ENCODE results near the gene IFITM5.
"Not testable (repeated sequence)": the region's sequence is repeated elsewhere in the genome, so short reads cannot be mapped to it uniquely, and the experiment has no call there.

The IFITM5 gene

DNA sequence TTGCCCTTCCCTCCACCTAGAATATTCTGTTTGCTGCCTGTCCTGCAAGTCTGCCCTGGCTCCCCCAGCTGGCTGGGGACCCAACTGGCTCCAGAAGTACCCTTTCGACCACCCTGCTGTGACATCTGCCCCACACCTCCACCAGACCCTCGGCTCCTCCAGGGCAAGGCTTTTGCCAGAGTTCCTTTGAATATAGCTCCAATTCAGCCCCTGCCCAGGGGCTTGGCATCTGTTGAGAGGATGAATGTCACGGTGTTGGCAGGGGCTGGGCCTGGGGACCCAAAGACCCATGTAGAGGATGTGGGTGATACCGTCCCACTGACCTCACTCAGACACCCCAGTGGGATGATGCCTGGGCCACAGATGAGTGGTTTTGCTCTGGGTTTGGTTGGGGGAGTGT lies 17.2 kb downstream of the IFITM5 start:
- no peak for DNase-seq

GRCh38 chr11:281486-282161 lies 17.7 kb downstream of the IFITM5 start:
- DNase-seq, result no peak

DNA sequence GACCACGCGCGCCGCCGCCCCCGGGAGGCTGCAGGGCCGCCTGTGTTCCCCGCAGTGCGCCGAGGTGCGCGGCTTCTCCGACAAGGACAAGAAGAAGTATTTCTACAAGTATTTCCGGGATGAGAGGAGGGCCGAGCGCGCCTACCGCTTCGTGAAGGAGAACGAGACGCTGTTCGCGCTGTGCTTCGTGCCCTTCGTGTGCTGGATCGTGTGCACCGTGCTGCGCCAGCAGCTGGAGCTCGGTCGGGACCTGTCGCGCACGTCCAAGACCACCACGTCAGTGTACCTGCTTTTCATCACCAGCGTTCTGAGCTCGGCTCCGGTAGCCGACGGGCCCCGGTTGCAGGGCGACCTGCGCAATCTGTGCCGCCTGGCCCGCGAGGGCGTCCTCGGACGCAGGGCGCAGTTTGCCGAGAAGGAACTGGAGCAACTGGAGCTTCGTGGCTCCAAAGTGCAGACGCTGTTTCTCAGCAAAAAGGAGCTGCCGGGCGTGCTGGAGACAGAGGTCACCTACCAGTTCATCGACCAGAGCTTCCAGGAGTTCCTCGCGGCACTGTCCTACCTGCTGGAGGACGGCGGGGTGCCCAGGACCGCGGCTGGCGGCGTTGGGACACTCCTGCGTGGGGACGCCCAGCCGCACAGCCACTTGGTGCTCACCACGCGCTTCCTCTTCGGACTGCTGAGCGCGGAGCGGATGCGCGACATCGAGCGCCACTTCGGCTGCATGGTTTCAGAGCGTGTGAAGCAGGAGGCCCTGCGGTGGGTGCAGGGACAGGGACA lies 18.4 kb downstream of the IFITM5 start:
- DNase-seq, result no peak

DNA sequence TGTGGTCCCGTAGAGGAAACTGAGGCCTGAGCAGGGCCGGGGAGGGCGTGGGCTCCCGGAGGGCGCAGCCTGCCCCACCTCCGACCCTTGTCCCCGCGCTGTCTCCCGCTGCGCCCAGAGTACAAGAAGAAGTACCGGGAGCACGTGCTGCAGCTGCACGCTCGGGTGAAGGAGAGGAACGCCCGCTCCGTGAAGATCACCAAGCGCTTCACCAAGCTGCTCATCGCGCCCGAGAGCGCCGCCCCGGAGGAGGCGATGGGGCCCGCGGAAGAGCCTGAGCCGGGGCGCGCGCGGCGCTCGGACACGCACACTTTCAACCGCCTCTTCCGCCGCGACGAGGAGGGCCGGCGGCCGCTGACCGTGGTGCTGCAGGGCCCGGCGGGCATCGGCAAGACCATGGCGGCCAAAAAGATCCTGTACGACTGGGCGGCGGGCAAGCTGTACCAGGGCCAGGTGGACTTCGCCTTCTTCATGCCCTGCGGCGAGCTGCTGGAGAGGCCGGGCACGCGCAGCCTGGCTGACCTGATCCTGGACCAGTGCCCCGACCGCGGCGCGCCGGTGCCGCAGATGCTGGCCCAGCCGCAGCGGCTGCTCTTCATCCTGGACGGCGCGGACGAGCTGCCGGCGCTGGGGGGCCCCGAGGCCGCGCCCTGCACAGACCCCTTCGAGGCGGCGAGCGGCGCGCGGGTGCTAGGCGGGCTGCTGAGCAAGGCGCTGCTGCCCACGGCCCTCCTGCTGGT lies 19.2 kb downstream of the IFITM5 start:
- DNase-seq, result no peak

GRCh38 chr11:279040-279965 lies 20.0 kb downstream of the IFITM5 start:
- no peak for DNase-seq

- no peak for DNase-seq
Measured at GRCh38 chr11:278001-278951, 21.1 kb downstream of the IFITM5 start, which contains the start of gene NLRP6. Gene NLRP6, plus strand, starts transcription at chr11:278407. Its CDS starts 163 bp downstream, at chr11:278570.

- no peak for DNase-seq
Measured at GRCh38 chr11:276219-276618, 23.1 kb downstream of the IFITM5 start.

DNA sequence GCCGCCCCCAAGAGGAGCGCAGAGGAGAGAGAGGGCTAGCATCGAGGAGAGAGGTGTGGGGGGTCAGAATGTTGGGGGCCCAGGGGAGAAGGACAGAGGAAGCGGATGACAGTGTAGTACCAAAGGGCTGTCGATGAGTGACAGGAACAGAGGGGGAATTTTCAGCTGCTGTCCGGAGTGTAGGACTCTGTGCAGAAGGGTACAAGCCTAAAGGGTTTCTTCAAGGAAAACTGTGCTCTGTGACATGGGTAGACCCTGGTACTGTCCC lies 26.5 kb downstream of the IFITM5 start:
- DNase-seq, result no peak

- DNase-seq, result no peak
Measured at GRCh38 chr11:272195-272930, 27.0 kb downstream of the IFITM5 start.

DNA sequence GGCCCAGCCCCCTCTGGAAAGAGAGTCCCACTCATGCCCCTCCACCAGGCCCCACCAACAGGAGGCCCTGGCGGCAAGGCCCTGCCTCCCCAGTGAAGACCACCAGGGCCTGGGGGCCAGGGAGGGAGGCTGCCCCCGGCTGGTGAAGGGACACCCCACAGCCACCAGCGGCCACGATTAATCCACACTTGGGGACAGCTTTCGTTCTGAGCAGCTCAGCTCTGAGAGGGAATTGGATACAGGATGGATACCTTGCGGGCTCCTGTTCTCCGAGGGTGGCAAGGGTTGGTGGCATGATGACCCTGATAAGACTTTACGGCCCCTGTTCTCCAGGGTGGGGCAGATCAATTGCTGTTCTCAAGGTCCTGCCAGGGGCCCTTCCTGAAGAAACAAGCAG lies 28.0 kb downstream of the IFITM5 start:
- no peak for DNase-seq

GRCh38 chr11:270451-271318 lies 28.6 kb downstream of the IFITM5 start:
- DNase-seq, result no peak

DNA sequence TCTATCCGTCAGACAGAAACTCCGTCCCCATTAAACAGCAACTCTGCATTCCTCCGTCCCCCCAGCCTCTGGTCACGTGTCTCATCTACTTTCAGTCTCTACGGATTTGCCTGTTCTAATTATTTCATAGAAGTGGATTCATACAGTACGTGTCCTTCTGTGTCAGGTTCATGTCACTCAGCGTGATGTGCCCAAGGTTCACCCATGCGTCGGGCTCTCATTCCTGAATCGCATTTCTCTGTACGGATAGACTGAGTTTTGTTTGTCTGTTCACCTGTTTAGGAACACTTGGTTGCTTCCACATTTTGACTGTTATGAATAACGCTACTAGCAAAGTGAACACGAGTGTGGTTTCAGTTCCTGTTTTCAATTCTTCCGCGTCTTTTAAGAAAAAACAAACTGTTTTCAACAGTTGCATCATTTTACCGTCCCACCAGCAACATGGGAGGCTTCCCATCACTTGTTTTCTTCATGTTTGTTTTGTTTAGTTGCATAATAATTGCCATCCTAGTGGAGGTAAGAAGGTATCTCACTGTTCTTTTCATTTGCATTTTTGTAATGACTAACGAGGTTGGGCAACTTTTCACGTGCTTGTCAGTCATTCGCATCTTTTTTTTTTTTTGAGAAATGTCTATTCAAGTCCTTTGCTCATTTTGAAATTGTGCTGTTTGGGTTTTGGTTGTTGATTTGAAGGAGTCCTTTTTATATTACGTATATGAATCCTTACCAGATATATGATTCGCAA lies 30.0 kb downstream of the IFITM5 start:
- DNase-seq, result no peak

DNA sequence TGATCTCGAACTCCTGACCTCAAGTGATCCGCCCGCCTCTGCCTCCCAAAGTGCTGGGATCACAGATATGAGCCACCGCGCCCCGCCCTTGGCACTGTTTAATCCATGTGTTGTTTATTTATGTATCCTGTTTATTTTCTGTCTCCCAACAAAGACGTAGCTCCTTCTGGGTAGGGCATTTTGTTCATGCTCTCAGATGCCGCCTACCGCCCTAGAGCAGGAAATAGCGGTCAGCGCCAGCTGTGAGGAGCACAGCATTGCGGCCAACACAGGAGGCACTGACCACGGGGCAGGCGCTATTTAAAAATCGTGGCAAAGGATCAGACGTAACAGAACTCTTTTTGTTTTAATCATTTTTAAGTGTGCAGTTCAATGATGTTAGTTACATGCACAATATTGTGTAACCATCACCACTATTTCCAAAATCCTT lies 30.6 kb downstream of the IFITM5 start:
- not testable (repeated sequence) for DNase-seq

DNA sequence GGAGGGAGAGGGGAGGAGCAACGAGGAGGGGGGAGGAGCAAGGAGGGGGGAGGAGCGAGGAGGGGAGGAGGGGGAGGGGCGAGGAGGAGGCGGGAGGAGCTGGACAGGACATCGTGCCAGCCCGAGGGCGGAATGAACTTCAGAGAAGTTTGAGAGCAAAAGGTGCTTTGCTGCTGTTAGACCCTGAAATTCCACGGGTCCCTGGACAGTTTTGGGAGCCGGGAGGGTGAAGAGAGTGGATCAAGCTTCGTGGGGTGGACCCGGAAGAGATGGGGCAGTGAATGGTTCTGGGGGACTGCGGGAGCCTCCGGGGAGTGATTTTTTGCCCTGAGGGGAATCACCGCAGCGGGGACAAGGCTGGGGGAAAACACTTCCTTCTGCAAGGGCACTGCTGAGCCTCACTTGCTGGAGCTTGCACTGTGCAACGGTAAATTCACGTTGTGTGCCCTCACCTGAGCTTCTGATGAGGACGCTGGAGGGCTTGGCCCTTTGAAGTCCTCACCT lies 31.8 kb downstream of the IFITM5 start:
- no peak for DNase-seq

GRCh38 chr11:266676-267439 lies 32.5 kb downstream of the IFITM5 start:
- no peak for DNase-seq

DNA sequence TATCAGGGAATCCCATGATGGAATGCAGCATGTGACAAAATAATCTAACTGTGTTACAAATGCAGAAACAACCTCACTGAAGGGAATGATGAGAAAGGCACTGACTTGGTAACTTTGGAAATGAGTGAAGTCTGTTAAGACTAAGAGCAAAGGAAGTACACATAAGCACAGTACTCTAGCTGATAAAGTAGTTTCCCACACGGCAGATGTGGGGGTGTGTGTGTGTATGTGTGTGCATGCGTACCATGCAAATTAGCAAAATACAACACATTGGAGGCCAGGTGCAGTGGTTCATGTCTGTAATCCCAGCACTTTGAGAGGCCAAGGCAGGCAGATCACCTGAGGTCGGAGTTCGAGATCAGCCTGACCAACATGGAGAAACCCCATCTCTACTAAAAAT lies 37.7 kb downstream of the IFITM5 start:
- no peak for DNase-seq

DNA sequence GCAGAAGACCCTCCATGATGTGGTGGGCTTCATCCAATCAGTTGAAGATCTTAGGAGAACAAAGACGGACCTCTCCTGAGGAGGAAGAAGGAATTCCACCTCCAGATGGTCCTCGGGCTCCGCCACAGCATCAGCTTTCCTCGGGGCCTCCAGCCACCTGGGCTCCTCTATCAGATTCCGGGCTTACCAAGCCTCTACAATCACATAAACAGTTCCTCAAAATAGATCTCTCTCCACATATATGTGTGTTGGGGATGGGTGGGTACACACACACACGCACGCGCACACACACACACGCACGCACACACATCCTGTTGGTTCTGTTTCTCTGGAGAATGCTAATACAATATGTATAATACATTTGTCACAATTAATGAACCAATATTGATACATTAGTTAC lies 39.9 kb downstream of the IFITM5 start:
- no peak for DNase-seq

Measured in activated T-cell treated with anti-CD3 and anti-CD28 coated beads for 4 hours (primary cell).